Activated T-helper 2 cell treated with anti-CD3 and anti-CD28 coated beads, Interferon-gamma antibody, Interleukin-2, Interleukin-4, amounts not matched to agents 10 μg/mL and 5 μg/mL and 100 μg/mL, durations not matched to agents 14 hours and 24 hours and 36 hours (primary cell): ENCODE results near the gene NKX2-3. TPM values are rescaled to one million over a fixed set of nuclear protein-coding genes. Genes with fewer than 3 reads are reported as not detected.

Experiments used
- total RNA-seq: library from RNA; stranded (reverse); gene quantifications from 2 replicates; pipeline ENCODE4 v1.2.3, GENCODE V29; 2022

The NKX2-3 gene
- total RNA-seq, 1 donor from 2014 or later = not detected

Other genes with a start within 250 kb of the NKX2-3 start
- gene CNNM1, start 203.6 kb upstream of the NKX2-3 start, total RNA-seq = 0.21 and 0.28 TPM in 2 replicates
- gene GOT1, start 102.3 kb upstream of the NKX2-3 start, total RNA-seq = 30.1 and 35.1 TPM in 2 replicates
- 45.0 and 46.5 TPM in 2 replicates for gene SLC25A28, start 87.5 kb downstream of the NKX2-3 start, total RNA-seq
- gene ENTPD7, start 126.6 kb downstream of the NKX2-3 start, total RNA-seq = 7.5 and 8.2 TPM in 2 replicates
- gene COX15, start 199.2 kb downstream of the NKX2-3 start, total RNA-seq = 33.9 and 35.2 TPM in 2 replicates
- 34.4 and 35.5 TPM in 2 replicates for gene CUTC, start 199.3 kb downstream of the NKX2-3 start, total RNA-seq
- 0.87 and 1.1 TPM in 2 replicates for gene ABCC2, start 249.7 kb downstream of the NKX2-3 start, total RNA-seq